ENCODE measurements around the gene MORN1.
"Not testable (repeated sequence)": the region's sequence is repeated elsewhere in the genome, so short reads cannot be mapped to it uniquely, and the experiment has no call there.

The MORN1 gene

DNA sequence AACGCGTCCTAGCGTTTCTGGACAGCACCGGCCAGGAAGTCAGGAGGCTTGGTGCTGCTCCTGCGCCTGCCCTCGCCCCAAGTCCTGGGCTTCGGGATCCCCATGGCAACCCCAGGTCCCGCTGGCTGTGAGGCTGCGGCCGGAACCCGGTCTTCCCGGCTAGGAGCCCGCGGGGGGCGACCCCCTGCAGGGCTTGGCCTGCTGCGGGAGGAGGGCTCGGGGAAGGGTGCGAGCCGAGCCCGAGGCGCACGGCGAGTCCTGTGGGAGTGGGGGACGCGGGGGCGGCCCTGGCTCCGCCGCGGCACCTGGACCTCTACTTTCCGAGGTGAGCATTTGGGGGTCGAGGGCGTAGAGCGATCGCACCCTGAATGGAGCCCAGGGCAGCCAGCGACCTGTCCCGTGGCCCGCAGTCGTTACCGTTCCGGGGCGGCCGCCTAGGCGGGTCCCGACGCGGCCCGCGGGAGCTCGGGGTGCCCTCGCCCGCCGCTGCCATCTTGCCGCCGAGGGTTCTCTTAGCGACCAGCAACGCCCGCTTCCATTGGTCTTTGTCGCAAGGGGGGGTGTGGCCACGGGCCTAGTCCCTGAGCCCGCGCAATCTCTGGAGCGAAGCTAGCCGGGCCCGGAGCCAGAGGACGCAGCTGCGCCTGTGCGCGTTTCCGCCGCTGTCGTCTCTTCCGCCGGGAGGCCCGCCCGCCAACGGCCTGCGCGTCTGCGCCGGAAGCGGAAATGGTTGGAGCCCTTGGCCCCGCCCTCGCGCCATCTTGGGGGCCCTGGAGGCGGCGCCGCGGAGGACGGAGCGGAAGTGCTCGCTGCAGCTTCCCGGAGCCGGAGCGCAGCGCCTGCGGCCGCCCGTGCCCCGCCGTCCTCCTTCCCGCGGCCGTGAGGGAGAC lies at the start of gene MORN1, which contains the start of gene RER1:
TSS of gene MORN1 (minus strand) at position 514 of the 890 bp plus-strand sequence. CDS start at position 493, 21 bp downstream.
TSS of gene RER1 (plus strand) at position 801 of the 890 bp plus-strand sequence. CDS start 3,950 bp downstream, outside the sequence.
- peak; percentile 100 for DNase-seq

DNA sequence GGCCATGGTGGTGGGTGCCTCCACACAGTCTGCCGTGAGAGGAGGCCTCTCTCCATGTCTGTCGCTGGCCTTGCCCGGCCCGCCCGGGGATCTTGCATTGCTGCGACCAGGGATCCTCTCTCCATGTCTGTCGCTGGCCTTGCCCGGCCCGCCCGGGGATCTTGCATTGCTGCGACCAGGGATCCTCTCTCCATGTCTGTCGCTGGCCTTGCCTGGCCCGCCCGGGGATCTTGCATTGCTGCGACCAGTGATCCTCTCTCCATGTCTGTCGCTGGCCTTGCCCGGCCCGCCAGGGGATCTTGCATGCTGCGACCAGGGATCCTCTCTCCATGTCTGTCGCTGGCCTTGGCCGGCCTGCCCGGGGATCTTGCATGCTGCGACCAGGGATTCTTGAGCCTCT lies 49.0 kb upstream of the MORN1 start:
- not testable (repeated sequence) for DNase-seq

DNA sequence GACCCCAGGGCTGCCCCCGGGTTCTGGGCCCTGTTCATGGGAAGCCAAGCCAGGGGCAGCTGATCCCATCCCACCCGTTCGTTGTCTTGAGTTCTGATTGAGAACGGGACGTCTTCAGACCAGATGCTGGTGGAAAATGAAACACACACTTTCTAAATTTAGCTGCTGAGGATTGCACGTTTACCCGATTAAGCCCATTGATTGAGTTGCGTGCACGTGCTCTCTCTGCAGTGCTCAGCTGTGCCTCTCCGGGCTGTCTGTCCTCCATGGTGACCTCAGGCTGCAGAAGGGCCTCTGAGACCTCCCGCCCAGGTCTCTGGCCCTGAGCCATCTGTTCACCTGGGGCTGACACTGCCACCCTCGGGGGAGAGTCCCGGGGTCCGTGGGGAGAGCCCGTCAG lies 48.0 kb upstream of the MORN1 start:
- no peak for DNase-seq

DNA sequence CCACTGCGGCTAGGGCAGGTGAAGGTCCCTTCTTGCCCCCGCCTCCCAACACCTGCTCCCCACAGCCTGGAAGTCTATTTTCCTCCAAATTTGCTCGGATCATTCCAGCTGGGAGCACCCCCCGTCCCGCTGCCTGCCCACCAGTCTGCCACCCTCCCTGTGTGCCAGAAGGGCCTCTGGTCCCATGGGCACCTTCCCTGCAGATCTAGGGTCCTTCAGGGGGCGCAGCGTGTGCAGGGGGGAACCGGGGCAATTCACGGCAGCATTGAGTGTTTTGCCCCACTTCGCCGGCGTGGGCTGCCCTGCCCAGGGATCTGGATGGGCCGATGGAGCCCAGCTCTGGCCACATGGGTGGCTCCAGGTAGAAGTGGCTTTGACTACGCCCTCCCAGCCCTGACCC lies 47.3 kb upstream of the MORN1 start:
- no peak for DNase-seq

DNA sequence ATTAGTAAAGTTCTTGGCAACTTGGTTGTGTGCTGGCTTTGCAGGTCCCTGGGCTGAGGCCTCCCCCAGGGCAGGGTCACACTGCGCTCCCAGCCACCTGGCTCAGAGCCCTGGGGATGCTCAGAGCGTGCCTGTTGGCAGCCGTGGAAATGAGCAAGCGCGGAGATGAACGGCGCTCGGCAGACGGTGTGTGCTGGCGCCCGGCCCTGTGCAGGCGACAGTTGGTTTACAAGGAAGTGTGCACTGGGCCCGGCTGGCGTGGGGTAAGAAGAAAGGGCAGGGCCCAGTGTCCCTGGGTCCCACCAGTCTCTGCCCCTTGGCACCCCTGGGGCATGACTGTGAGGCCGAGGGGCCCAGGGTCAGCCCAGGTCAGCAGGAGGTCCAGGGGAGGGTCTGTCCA lies 46.7 kb upstream of the MORN1 start:
- DNase-seq = peak; percentile 60

DNA sequence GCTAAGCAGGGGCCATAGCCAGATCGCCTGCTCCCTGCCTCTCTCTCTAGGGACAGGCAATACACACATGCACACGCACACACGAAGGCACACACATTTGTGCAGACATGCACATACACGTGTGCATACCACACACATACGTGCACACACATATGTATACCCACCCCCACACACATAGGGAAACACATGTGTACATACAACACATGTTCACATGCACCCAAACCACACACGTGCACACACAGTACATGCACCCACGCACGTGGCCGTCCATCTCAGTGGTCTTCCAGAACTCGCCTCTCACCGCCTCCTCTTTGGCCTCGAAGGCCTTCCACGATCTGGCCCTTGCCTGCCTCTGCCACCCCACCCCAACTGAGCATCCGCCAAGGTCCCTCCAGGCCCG lies 46.3 kb upstream of the MORN1 start:
- no peak for DNase-seq

DNA sequence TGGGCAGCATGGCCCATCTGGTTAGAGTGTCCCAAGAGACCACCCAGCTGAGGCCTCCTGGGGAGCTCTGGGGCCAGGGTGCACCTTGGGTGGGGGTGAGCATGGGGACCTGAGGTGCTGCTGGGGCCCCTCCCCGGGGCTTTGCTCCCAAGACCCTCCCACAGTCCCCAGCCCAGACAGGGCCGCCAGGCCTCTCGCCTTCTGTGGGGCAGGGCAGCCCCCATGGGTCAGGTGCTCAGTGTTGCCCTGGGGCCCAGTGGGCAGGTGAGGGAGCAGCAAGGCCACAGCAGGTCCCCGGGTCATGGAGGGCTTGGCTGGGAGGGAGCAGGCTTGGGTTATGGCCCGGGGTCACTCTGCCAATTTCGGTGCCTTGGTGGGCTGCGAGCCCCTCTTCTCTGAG lies 45.5 kb upstream of the MORN1 start:
- DNase-seq = no peak

DNA sequence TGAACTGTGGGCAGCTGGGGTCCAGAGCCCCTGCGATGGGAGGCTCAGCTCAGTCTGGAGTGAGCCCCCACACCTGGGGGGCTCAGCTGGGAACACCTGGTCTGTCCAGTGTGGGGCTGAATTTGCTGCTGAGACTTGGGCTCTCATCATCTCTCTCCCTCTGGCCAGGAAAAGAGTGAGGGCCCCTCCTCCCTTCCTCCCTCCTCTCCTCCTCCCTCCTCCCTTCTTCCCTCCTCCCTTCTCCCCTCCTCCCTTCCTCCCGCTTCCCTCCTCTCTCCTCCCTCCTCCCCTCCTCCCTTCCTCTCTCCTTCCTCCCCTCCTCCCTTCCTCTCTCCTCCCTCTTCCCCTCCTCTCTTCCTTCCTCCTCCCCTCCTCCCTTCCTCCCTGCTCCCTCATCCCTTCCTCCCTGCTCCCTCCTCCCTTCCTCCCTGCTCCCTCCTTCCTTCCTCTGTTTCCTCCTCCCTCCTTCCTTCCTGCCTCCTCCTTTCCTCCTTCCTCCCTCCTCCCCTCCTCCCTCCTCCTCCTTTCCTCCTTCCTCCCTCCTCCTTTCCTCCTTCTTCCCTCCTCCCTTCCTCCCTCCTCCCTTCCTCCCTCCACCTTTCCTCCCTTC lies 44.5 kb upstream of the MORN1 start:
- DNase-seq = no peak

DNA sequence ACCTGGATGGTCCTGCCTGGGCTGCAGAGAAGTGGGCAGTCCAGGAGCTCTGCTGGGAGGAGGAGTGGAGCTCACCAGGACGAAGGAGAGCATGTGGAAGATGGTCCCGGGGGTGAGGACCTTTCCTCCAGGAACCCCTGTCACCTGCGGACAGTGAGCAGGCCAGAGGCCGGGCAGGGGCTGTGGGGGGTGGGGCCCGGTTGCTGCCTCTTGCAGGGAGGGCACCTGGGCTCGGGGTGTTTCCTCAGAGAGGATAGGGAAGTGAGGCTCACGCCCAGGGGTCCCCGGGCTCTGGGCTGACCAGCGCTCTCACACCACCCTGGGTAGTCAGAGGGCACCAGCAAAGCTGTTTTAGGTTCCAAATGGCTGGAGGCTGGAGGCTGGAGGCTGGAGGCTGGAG lies 43.7 kb upstream of the MORN1 start:
- DNase-seq = no peak

DNA sequence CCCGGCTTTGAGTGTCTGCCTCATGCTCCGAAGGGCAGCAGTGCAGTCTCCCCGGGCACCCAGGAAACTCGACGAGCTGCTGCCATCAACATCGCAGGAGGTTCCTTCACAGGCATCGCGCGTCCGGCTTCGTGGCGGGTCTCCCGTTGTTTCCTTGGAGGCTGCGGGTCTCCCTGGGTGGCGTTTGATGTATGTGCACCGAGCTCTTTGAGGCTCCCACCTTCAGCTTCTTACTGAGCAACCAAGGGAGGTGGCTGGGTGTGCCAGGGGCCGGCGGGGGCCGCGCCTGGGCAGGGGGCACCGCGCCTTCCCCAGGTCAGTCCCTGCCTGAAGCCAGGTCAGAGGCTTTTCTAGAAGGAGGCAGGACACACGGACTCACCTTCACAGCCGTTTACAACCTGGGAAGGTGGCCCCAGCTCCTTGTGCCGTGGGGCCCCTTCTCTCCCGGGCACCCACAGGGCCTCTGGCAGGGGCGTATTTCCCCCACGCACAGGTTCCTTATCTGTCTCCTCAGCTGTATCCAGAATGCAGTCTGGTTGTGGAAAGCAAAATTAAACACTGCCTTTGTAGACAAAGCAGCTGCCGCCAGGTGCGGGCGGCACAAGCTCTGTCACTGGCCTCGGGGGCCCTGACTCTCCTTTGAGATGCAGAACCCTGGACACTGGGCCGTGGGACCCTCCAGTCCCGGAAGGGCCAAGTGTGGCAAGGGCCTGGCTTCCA lies 42.7 kb upstream of the MORN1 start:
- no peak for DNase-seq

DNA sequence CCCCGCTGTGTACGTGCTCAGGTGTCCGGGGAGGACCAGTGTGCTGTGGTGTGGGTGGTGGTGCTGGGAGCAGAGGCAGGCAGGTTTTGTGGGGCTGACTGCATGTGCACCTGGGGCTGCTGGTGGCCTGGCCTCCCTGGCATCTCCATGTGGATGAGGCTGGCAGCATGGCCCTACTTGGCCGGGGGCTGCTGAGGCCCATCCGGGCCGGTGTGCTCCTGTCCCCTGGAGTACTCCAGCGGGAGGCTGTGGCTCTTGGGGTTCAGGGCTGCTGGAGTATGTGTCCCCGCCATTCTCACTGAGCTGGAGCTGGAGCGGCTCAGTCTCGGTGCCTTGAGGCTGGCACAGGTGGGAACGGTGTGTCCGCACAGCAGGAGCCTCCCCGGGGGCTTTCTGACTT lies 41.8 kb upstream of the MORN1 start:
- DNase-seq = no peak

DNA sequence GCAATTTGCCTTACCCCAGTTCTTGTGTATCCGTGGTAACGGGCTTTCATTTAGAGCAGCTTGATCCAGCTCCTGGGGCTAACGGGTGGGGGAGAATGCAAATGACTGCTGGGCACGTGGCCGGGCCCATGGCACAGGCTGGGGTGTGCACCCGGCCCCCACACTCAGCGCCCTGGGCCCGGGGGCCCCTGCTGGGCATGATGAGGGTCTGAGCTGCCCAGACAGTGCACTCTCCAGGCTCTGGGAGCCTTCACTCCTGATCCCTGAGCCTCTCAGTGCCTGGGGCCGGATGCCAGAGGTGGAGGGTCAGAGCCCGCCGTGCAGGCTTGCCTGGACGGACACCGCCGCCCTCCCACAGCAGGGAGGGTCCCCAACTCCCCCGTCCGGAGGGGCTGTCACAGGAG lies 41.1 kb upstream of the MORN1 start:
- no peak for DNase-seq

DNA sequence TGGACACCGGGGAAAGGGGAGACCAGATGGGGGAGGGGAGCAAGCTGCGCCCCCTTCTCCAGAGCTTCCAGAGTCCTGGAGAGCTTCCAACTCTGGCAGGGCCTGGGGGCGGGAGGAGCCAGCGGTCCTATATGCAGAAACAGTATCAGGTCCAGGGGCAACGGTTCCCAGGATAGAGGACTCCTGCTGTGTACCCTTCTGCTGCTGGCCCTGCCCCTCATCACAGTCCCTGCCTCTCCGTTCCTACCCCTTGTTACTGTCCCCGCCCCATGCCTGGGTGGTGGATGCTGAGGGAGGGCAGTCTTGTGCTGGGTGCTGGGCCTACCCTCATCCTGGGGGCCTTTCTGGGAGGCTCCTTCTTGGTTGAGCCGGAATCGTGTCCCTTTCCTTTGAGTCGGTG lies 40.2 kb upstream of the MORN1 start:
- DNase-seq = no peak

DNA sequence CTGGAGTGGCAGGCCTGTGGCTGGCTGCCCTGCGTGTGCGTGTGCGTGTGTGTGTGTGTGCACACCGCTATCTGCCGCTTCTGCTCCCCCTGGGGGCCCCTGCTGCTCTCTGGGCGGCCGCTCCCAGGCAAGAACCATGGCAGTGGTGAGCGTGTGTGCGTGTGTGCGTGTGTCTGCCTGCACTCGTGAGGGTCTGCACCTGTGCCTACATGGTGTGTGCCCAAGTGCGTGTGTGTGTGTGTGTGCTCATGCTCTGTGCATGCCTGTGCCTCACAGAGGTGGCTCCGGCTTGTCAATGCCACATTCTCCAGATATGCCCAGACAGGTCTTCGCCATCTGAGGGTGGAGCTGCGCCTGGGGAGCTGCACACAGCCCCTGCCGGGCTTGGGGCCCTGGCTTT lies 39.7 kb upstream of the MORN1 start:
- DNase-seq = no peak

DNA sequence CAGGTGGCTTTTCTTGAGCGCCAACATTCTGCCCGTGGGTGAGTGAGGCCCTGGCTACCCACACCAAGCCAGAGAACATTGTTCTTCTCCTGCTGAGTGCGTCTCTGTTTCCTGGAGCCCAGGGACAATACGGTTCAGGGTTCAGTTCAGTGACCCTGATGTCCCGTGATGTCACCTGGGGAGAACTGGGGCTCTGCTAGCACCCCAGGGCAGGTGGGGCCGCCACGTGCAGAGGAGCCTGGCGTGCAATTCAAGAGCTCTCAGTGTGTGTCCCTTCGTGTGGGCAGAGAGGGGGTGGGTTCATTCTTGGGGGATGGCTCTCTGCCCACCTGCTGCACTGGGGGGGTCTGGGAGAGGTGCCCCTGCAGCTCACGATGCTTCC lies 39.2 kb upstream of the MORN1 start:
- DNase-seq = no peak

DNA sequence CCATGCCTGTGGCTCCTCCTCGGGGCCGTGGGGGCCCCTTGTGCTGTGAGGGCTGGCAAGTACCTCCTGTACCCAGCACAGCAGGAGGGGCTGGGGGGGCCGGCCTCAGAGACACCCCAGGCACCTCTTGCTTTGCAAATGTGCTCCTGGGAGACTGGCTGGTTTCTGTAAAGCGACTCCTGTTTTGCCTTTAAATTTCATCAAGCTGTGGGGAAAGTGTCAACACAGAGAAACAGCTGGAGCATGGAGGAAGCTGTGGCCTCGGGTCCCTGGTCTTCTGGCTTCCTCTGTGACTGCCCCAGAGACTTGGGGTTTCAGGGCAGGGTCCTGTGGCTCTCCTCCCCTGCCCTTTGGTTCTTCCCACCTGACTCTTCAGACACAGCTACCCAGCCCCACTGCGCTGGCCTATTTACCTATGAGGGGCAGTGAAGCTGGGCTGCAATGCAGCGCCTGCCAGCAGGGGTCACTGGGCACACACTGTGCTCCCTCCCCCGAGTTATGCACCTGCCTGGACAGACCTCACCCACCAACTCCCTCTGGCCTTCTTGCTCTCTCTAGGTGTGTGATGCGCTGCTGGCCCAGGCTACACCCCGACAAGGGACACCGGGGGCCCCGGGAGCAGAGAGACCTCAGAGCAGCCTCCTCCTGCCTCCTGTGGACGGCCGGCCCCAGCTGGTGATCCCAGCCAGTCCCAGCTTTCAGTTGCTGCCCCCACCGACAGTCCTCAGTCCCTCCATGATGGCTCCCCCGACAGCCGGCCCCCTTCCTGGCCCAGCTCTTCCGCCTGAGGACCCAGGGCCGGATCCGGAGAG lies 38.6 kb upstream of the MORN1 start:
- no peak for DNase-seq

DNA sequence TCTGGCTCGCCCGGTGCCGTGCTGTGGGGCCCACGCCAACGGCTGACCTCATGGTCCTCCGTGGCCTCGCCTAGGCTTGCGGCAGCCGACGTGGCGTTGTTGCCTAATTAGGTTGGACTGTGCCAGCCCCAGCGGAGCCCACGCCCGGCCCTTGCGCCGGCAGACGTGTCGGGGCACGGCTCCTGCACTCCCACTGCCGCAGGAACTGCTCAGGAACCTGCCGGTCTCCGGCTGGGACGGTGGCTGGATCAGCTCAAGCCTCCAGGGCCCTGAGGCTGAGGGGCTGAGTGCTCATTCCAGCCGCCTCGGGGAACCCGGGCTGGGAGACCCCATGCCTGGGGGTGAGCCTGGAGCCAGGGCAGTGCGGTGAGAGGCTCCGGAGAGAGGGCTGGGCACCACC lies 37.1 kb upstream of the MORN1 start:
- no peak for DNase-seq

DNA sequence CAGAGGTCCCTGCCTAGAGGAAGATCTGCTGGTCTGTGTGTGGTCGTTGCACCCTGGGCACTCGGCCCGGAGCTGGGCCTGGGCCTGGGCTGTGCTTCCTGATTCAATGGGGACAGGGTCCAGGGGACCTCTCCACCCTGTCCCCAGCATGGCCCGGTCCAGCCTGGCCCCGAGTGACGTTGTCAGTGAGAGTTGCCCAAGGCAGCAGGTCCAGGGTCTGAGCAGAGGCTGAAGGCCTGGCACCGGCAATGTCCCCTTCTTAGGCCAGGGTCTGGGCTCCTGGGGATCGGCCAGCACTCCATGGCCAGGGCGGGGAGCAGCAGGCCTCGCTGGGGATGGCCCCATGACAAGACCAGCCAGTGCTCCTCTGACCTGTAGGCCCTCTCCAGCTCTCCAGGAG lies 36.6 kb upstream of the MORN1 start:
- no peak for DNase-seq

DNA sequence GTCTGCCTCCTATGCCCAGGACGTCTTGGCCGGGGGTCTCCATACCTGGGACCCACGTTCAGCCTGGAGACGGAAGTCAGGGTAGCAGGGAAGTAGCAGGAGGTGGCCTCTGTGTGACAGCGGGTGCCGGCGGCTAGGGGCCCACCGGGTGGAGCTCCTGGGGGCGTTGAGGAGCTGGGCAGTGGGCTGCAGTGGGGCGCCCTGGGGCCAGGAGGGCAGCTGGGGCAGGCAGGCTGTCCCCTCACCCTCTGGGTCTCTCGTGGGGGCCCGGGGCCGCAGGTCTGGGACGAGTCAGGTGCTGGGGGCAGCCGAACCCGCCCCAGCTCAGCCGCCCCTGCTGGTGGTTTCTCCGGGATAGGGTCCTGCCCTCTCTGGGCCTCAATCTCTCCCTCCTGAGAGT lies 35.7 kb upstream of the MORN1 start:
- DNase-seq = no peak

DNA sequence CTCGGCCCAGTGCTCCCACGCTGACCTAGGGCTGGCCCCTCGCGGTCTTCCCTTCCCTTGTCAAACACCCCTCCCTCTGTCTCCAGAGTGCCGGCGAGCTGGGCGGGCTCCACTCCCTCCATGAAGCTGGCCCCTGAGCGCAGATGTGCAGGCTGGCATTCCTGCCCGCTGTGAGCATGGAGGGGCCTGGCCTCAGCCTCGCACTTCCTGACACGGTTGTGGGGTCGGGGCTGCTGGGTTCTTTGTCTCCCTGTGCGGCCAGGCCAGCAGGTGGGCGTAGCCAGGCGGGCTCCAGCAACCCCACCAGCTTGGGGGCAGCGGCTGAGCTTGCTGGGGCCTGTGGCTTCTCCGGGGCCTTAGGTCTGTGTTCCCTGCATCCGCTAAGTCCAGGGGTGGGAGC lies 35.2 kb upstream of the MORN1 start:
- no peak for DNase-seq

DNA sequence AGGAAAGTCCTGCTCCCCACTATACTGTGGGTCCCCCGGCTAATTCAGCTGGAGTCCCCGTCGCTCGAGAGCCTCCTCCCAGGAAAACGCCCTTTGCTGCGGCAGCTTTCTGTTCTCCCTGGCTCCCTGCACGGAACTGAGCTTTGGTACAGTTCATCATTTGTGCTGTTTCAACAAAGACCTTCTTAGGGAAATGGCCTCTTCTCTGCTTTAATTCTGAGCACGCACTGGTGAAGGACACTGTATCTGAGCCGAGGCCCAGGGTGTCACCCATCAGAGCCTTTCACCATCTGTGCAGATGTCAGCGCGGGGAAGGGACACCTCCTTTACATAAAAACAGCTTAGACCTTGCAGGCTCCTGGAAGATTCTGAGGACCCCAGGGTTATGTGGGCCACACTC lies 34.5 kb upstream of the MORN1 start:
- no peak for DNase-seq

DNA sequence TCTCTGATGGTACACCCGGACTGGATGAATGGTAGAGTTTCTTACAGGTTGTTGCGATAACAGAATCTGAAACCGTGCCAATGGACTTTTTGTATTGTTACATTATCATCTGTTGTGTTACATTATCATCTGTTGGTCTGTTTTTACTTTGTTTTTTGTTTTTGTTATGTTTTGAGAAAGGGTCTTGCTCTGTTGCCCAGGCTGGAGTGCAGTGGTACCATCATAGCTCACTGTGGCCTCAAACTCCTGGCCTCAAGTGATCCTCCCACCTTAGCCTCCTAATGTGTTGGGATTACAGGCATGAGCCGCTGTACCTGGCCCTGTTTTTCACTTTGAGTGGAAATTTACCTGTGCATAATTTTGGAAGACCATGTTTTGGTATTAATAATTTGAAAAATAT lies 31.2 kb upstream of the MORN1 start:
- DNase-seq = no peak

DNA sequence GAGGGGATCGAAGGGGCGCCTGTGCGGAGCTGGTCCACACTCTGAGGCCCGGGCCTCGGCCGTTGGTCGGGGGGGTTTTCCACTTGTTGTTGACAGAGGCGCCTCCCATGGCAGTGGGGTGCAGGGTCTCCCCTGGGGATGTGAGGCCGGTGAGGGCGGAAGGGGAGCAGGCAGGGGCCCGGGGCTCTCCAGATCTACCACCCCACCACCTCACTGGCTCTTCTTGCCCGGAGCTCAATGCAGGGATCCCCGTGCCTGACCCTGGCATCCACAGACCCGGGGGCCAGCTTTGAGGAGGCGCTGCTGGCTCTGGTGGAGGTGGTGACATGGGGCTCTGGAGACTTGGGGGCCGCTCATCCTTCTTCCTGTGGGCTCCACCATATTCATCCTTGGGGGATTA lies 28.1 kb upstream of the MORN1 start:
- no peak for DNase-seq

All from DMS153 (cell line).